ENCODE measurements around the gene RAB44. TPM values are rescaled to one million over a fixed set of nuclear protein-coding genes. Genes with fewer than 3 reads are reported as not detected.
"Not testable (repeated sequence)": the region's sequence is repeated elsewhere in the genome, so short reads cannot be mapped to it uniquely, and the experiment has no call there.

RAB44 gene
- total and polyA plus RNA-seq, 2 experiments from 2014 or later, result not detected

GRCh38 chr6:36703081-36703606 is 5.5 kb downstream of the RAB44 start:
- H3K4me1 ChIP-seq (ENCODE audit: insufficient read depth), result no peaks in the 10 kb centered on the region
- no peaks in the 10 kb centered on the region for H4K20me1 ChIP-seq (ENCODE audit: insufficient read depth, poor library complexity, severe bottlenecking)
- H3K9me3 ChIP-seq (ENCODE audit: low read depth), result no peaks in the 10 kb centered on the region
- H3K4me2 ChIP-seq, result no peak overlapping the region
- no peak overlapping the region for H2AFZ ChIP-seq
- H3K36me3 ChIP-seq (replicated peaks; ENCODE audit: insufficient read depth, low read depth), result no peaks in the 10 kb centered on the region
- H3K9me2 ChIP-seq (replicated peaks; ENCODE audit: insufficient read depth), result no peaks in the 10 kb centered on the region
- H3K27ac ChIP-seq, result no peak overlapping the region
- 91% methylated on average over 5 of the region's 5 CpGs for WGBS (ENCODE audit: low lambda C conversion rate, missing lambda C conversion rate)
- no peaks in the 10 kb centered on the region for H3K27me3 ChIP-seq
- H3K79me2 ChIP-seq, result no peaks in the 10 kb centered on the region
- no peak overlapping the region for H3K4me3 ChIP-seq
- TF ChIP-seq EZH2 (IDR thresholded peaks at IDR 0.05; ENCODE audit: borderline replicate concordance), result no peak
- TF ChIP-seq CTCF (IDR thresholded peaks at IDR 0.05; ENCODE audit: poor library complexity), result no peak
- TF ChIP-seq EZH2phosphoT487 (IDR thresholded peaks at IDR 0.05; ENCODE audit: low read depth, severe bottlenecking, unreplicated experiment), result no peak
- no peak for DNase-seq (ENCODE audit: low spot score)

- Histone ChIP-seq H3K4me1 (ENCODE audit: insufficient read depth) (no peaks in the 10 kb centered on the region), H3K27me3 (no peaks in the 10 kb centered on the region), H3K9me2 (replicated peaks; ENCODE audit: insufficient read depth) (no peaks in the 10 kb centered on the region), H3K36me3 (replicated peaks; ENCODE audit: insufficient read depth, low read depth) (no peaks in the 10 kb centered on the region), H4K20me1 (ENCODE audit: insufficient read depth, poor library complexity, severe bottlenecking) (no peaks in the 10 kb centered on the region), H3K27ac (no peak overlapping the region), H3K4me3 (no peak overlapping the region), H3K4me2 (no peak overlapping the region), H3K79me2 (no peaks in the 10 kb centered on the region), H3K9me3 (ENCODE audit: low read depth) (no peaks in the 10 kb centered on the region), H2AFZ (no peak overlapping the region)
- no peak for TF ChIP-seq CTCF (IDR thresholded peaks at IDR 0.05; ENCODE audit: poor library complexity)
- no peak for TF ChIP-seq EZH2 (IDR thresholded peaks at IDR 0.05; ENCODE audit: borderline replicate concordance)
- no peak for DNase-seq (ENCODE audit: low spot score)
- 95% methylated on average over 18 of the region's 18 CpGs for WGBS (ENCODE audit: low lambda C conversion rate, missing lambda C conversion rate)
Observed at GRCh38 chr6:36703982-36704381, 6.4 kb downstream of the RAB44 start.

DNA sequence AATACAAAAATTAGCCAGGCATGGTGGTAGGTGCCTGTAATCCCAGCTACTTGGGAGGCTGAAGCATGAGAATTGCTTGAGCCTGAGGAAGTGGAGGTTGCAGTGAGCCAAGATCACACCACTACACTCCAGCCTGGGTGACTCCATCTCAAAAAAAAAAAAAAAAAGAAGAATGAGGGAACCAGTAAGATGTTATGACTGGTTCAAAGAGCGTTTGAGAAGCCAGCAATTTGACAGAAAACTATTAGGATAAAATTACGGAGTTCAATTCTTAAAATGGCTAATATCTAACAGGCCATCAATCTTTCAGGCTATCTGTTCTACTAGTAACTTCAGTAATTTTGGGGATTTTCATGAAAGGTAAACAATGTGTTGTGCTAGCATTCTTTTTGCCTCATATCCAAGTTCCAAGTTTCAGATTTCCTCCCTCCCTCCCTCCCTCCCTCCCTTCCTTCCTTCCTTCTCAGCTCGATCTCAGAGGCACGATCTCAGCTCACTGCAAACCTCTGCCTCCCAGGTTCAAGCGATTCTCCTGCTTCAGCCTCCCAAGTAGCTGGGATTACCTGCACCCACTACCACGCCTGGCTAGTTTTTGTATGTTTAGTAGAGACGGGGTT is 7.4 kb downstream of the RAB44 start:
- not testable (repeated sequence) for H4K20me1 ChIP-seq (ENCODE audit: insufficient read depth, poor library complexity, severe bottlenecking); H2AFZ ChIP-seq; H3K4me3 ChIP-seq; H3K36me3 ChIP-seq (replicated peaks; ENCODE audit: insufficient read depth, low read depth); H3K79me2 ChIP-seq; H3K9me3 ChIP-seq (ENCODE audit: low read depth); H3K27ac ChIP-seq; H3K4me2 ChIP-seq; H3K4me1 ChIP-seq (ENCODE audit: insufficient read depth); H3K27me3 ChIP-seq; H3K9me2 ChIP-seq (replicated peaks; ENCODE audit: insufficient read depth); DNase-seq (ENCODE audit: low spot score)
- 59% methylated on average over 7 of the region's 7 CpGs for WGBS (ENCODE audit: low lambda C conversion rate, missing lambda C conversion rate)

GRCh38 chr6:36706339-36706738 is 8.7 kb downstream of the RAB44 start:
- H3K9me3 ChIP-seq (ENCODE audit: low read depth), result no peaks in the 10 kb centered on the region
- no peak overlapping the region for H3K4me3 ChIP-seq
- H3K4me1 ChIP-seq (ENCODE audit: insufficient read depth), result no peaks in the 10 kb centered on the region
- H3K36me3 ChIP-seq (replicated peaks; ENCODE audit: insufficient read depth, low read depth), result no peaks in the 10 kb centered on the region
- no peak overlapping the region for H2AFZ ChIP-seq
- TF ChIP-seq EZH2 (IDR thresholded peaks at IDR 0.05; ENCODE audit: borderline replicate concordance) (no peak), CTCF (IDR thresholded peaks at IDR 0.05; ENCODE audit: poor library complexity) (no peak), EZH2phosphoT487 (IDR thresholded peaks at IDR 0.05; ENCODE audit: low read depth, severe bottlenecking, unreplicated experiment) (no peak)
- no peaks in the 10 kb centered on the region for H3K9me2 ChIP-seq (replicated peaks; ENCODE audit: insufficient read depth)
- WGBS (ENCODE audit: low lambda C conversion rate, missing lambda C conversion rate), result 65% methylated on average over 1 of the region's 1 CpG
- no peak overlapping the region for H3K27ac ChIP-seq
- no peak overlapping the region for H3K4me2 ChIP-seq
- no peaks in the 10 kb centered on the region for H3K79me2 ChIP-seq
- no peak for DNase-seq (ENCODE audit: low spot score)
- no peaks in the 10 kb centered on the region for H3K27me3 ChIP-seq
- no peaks in the 10 kb centered on the region for H4K20me1 ChIP-seq (ENCODE audit: insufficient read depth, poor library complexity, severe bottlenecking)

Data from hepatocyte (in vitro differentiated cells).